Left lung (tissue), 10 donors: Measurements from ENCODE around the gene MPP2. TPM values are rescaled to one million over a fixed set of nuclear protein-coding genes. Genes with fewer than 3 reads are reported as not detected.

Experiments
- ATAC-seq: fragments of 200-7000 bp; cut with Tn5 transposase; one replicate; pipeline ENCODE4 v1.9.1; 2020; ENCODE audit warnings: moderate library complexity
- DNase-seq, 4 donors: peaks; one replicate each; pipeline ENCODE4 v3.0.0-alpha.2; 2013 to 2020
- H3K27ac ChIP-seq, 2 donors: fragments of 200-600 bp; sonication (generic) in 1 of 2; one replicate each; pipeline versions ENCODE4 v1.5.0 to v1.8.0; 2020 to 2021
- H3K27me3 ChIP-seq, 2 donors: fragments of 200-600 bp; sonication (generic) in 1 of 2; one replicate each; pipeline versions ENCODE4 v1.5.0 to v1.8.0; 2020 to 2021
- H3K36me3 ChIP-seq, 2 donors: fragments of 200-600 bp; sonication (generic) in 1 of 2; one replicate each; pipeline versions ENCODE4 v1.5.0 to v1.8.0; 2020 to 2021
- H3K4me1 ChIP-seq, 2 donors: fragments of 200-600 bp; one replicate each; pipeline ENCODE4 v1.8.0; 2021
- H3K4me3 ChIP-seq, 2 donors: fragments of 200-600 bp; sonication (generic) in 1 of 2; one replicate each; pipeline versions ENCODE4 v1.5.0 to v1.8.0; 2020 to 2021; ENCODE audit warnings: mild to moderate bottlenecking in 1 of 2
- H3K9me3 ChIP-seq, 2 donors: fragments of 200-600 bp; sonication (generic) in 1 of 2; one replicate each; pipeline versions ENCODE4 v1.5.0 to v1.8.0; 2020 to 2021
- intact Hi-C, 2 donors: fragments of 100-400 bp; cut with DNase I; formaldehyde crosslinking; loops; one replicate each; pipeline versions ENCODE4 v1.11.2 to v1.14.2; 2022
- polyA plus RNA-seq, 6 donors: library from polyadenylated mRNA; unstranded; fragments of 120-200 nt; gene quantifications; one replicate each; pipeline ENCODE4 v1.2.1, GENCODE V29; 2013; ENCODE audit not compliant: insufficient read length in 6 of 6
- total RNA-seq, 2 donors: library from RNA; stranded (reverse); fragmentation: NEBNext Ultra II Directional; extraction: Animal tissue kit (Norgen Biotek cat#: 25700); gene quantifications; one replicate each; pipeline ENCODE4 v1.2.1, GENCODE V29; 2021
- TF ChIP-seq, protein P1 (sequence below), 2 donors: fragments of 200-600 bp; sonication (generic) in 1 of 2; IDR thresholded peaks; one replicate each; pipeline versions ENCODE4 v1.5.0 to v1.8.0; 2021; ENCODE audit warnings: antibody characterized with exemption in 2 of 2
- donor health status: DM: no; HTN: yes; CAD: no.
- donor health status: DM: no; HTN: no; CAD: no.

MPP2 gene
- total and polyA plus RNA-seq, 8 donors = 1.5 to 4.9 (median 4.5) TPM

DNA sequence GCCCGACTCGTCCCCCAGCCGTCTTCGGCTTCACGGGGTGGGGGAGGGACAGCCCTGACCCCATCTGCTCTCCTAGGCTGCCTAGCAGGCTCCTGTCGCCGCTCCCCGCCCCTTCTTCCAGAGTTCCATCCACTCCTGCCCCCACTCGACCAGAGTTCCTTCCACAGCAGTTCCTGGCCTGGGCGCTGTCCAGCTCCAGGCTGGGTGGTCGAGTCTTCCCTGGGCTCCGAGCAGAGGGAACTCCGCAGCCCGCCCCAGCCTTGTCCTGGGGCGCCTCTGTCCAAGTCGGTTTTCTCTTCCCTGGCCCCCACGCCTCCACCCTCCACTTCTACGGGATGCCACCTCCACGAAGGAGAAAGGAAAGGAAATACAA lies 45.0 kb upstream of the MPP2 start:
- ATAC-seq (peak; percentile 29), DNase-seq (peak in 2 of 4 donors; percentile 47 to 61)
- no peaks in the 10 kb centered on the region for H3K9me3 ChIP-seq
- no peaks in the 10 kb centered on the region for H3K36me3 ChIP-seq
- peaks cover 31 to 71% of the 10 kb centered on the region in 2 donors for H3K27me3 ChIP-seq
- TF ChIP-seq, protein P1, sequence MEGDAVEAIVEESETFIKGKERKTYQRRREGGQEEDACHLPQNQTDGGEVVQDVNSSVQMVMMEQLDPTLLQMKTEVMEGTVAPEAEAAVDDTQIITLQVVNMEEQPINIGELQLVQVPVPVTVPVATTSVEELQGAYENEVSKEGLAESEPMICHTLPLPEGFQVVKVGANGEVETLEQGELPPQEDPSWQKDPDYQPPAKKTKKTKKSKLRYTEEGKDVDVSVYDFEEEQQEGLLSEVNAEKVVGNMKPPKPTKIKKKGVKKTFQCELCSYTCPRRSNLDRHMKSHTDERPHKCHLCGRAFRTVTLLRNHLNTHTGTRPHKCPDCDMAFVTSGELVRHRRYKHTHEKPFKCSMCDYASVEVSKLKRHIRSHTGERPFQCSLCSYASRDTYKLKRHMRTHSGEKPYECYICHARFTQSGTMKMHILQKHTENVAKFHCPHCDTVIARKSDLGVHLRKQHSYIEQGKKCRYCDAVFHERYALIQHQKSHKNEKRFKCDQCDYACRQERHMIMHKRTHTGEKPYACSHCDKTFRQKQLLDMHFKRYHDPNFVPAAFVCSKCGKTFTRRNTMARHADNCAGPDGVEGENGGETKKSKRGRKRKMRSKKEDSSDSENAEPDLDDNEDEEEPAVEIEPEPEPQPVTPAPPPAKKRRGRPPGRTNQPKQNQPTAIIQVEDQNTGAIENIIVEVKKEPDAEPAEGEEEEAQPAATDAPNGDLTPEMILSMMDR (IDR thresholded peaks at IDR 0.05) = no peak
- no peak overlapping the region for H3K4me3 ChIP-seq
- no peak overlapping the region for H3K27ac ChIP-seq
- intact Hi-C loops = no loop called here
- peaks cover 9 to 10% of the 10 kb centered on the region in 2 donors for H3K4me1 ChIP-seq

DNA sequence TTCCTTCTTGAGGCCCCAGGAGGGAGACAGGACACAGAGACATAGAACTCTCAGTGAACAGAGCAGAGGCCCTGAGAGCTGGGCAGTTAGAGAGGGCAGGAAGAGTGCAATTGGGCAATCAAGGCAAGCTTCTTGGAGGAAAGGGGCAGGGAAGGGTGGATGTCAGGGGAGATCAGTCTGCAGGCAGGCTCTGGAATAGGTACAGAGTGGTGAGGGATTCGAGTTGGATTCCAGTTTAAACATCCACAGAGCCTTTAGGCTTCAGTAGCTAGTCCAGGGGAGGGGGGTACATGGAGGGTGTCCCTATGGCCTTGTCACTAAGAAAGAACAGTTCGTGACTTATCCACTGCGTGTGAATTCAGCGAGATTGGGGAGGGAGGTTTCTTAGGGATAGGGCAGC lies 44.4 kb upstream of the MPP2 start:
- TF ChIP-seq, protein P1 (IDR thresholded peaks at IDR 0.05) = no peak

DNA sequence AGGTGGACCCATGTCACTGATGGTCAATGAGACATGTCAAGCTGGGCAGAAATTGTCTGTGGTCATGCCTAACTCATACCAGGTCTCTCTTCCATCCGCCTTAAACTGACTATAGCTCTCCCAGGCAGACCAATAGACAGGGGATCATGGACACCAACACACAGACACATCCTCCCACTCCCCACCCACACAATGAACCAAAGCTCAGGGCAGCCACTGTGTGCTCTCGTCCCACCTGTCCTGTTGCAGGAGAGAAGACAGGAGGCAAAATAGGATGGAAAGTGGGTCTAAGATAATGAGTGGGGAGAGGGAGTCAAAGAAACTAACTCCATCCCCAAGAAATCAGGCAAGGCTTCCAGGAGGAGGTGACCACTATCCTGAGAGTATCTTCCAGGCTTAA lies 43.2 kb upstream of the MPP2 start:
- DNase-seq (no peak), ATAC-seq (no peak)
- no peaks in the 10 kb centered on the region for H3K36me3 ChIP-seq
- intact Hi-C loops = no loop called here
- H3K27ac ChIP-seq = no peak overlapping the region
- TF ChIP-seq, protein P1 (IDR thresholded peaks at IDR 0.05) = no peak
- peaks cover 31 to 77% of the 10 kb centered on the region in 2 donors for H3K27me3 ChIP-seq
- no peaks in the 10 kb centered on the region for H3K9me3 ChIP-seq
- H3K4me3 ChIP-seq = no peak overlapping the region
- H3K4me1 ChIP-seq = peaks cover 9 to 10% of the 10 kb centered on the region in 2 donors

More for the DNA sequence above, 44.4 kb upstream of the MPP2 start:
- no peak overlapping the region for H3K27ac ChIP-seq
- H3K27me3 ChIP-seq = peaks cover 31 to 76% of the 10 kb centered on the region in 2 donors
- DNase-seq (no peak), ATAC-seq (no peak)
- H3K9me3 ChIP-seq = no peaks in the 10 kb centered on the region
- peaks cover 9 to 10% of the 10 kb centered on the region in 2 donors for H3K4me1 ChIP-seq
- intact Hi-C loops = no loop called here
- H3K36me3 ChIP-seq = no peaks in the 10 kb centered on the region
- no peak overlapping the region for H3K4me3 ChIP-seq

DNA sequence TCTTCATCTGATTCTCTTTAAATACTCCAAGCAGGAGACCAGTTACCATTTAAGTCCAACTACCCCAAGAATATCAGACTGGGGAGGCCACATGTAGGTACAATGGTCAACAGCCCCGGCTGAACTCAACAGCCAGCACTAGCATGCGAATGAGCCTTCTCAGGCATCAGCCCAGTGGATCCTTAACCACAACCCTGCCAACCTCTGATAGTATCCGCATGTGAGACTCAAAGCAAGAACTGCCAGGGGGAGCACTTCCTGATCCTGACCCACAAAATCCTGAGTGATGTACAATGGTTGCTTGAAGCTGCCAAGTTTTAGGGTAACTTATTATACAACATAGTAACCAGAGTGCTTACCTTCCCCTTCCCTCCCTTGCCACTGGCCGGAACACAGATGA lies 42.4 kb upstream of the MPP2 start:
- H3K4me3 ChIP-seq = no peak overlapping the region
- DNase-seq = no peak
- intact Hi-C loops = loop anchor here in 1 of 2 donors (5.0 to 10.0 kb wide), 2 partner anchors 43 to 215 kb away; no protein-coding TSS in a partner anchor

DNA sequence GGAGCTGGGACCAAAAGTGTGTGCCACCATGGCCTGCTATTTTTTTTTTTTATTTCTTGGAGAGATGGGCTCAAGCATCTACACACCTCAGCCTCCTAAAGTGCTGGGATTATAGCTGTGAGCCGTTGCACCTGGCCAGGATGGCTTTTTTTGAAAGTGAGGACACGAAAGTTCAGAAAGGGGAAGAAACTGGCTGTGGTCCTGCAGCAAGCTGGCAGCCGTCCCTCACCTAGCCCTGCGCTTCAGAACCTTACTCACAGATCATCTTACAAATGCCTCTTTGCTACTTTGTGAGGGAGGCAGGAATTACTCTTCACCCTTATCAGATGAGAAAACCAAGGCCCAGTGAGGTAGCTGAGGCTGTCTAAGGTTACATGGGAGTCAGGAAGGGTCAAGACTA lies 39.4 kb upstream of the MPP2 start:
- ATAC-seq (no peak), DNase-seq (peak in 1 of 4 donors; percentile 2)
- TF ChIP-seq, protein P1 (IDR thresholded peaks at IDR 0.05) = no peak
- H3K4me1 ChIP-seq = peaks cover 0 to 6% of the 10 kb centered on the region in 2 donors
- H3K27ac ChIP-seq = no peak overlapping the region
- no peak overlapping the region for H3K4me3 ChIP-seq
- intact Hi-C loops = loop anchor here in 1 of 2 donors (5.0 to 10.0 kb wide), 2 partner anchors 46 to 218 kb away; no protein-coding TSS in a partner anchor
- peaks cover 11 to 41% of the 10 kb centered on the region in 2 donors for H3K27me3 ChIP-seq
- H3K36me3 ChIP-seq = no peaks in the 10 kb centered on the region
- no peaks in the 10 kb centered on the region for H3K9me3 ChIP-seq

More for the DNA sequence above, 42.4 kb upstream of the MPP2 start:
- no peak for ATAC-seq
- H3K36me3 ChIP-seq = no peaks in the 10 kb centered on the region
- no peaks in the 10 kb centered on the region for H3K9me3 ChIP-seq
- H3K4me1 ChIP-seq = peaks cover 9 to 10% of the 10 kb centered on the region in 2 donors
- TF ChIP-seq, protein P1 (IDR thresholded peaks at IDR 0.05) = no peak
- H3K27ac ChIP-seq = no peak overlapping the region
- peaks cover 31 to 71% of the 10 kb centered on the region in 2 donors for H3K27me3 ChIP-seq
